GM06990 (cell line): ENCODE data around the gene SPAG5.

Source experiments
- DNase-seq: peaks from one replicate; pipeline ENCODE4 v3.0.0-alpha.2; 2011; ENCODE audit not compliant: insufficient read length; ENCODE audit errors: extremely low read depth
- H3K27me3 ChIP-seq: replicated peaks from 2 replicates; pipeline ENCODE4 v1.6.0; 2011; ENCODE audit warnings: low read length; ENCODE audit not compliant: control insufficient read depth, insufficient read depth
- H3K36me3 ChIP-seq: 2 replicates; pipeline ENCODE4 v1.5.1; 2011; ENCODE audit warnings: low read length; ENCODE audit not compliant: control insufficient read depth, insufficient read depth
- H3K4me3 ChIP-seq: replicated peaks from 2 replicates; pipeline ENCODE4 v1.5.1; 2011; ENCODE audit warnings: low read depth, mild to moderate bottlenecking, control low read depth, low read length
- TF ChIP-seq, protein P1 (sequence below): IDR thresholded peaks from 2 replicates; pipeline ENCODE4 v1.5.1; 2011; ENCODE audit warnings: low read length, control low read depth, mild to moderate bottlenecking, inconsistent platforms; ENCODE audit not compliant: insufficient read depth, poor library complexity, severe bottlenecking

The SPAG5 gene

DNA sequence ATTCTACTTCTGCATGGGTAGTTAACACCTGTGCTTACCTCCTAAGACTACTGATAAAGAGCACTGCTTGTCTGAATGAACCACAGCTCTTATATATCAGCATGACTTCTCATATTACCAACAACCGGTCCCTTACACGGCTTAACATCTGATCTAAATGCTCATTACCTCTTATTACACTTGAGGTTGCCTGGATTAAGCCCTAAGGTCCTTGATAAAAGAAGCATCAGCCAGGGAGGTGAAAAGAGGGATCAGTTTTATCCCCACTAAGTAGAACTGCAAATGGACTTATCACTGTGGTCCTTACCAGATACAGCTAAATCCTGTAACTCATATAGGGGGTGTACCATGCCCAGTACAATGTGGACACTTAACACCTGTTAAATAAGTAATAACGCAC is 23.4 kb upstream of the SPAG5 start:
- no peak overlapping the region for H3K4me3 ChIP-seq
- peaks cover 38% of the 10 kb centered on the region for H3K36me3 ChIP-seq
- TF ChIP-seq, protein P1, sequence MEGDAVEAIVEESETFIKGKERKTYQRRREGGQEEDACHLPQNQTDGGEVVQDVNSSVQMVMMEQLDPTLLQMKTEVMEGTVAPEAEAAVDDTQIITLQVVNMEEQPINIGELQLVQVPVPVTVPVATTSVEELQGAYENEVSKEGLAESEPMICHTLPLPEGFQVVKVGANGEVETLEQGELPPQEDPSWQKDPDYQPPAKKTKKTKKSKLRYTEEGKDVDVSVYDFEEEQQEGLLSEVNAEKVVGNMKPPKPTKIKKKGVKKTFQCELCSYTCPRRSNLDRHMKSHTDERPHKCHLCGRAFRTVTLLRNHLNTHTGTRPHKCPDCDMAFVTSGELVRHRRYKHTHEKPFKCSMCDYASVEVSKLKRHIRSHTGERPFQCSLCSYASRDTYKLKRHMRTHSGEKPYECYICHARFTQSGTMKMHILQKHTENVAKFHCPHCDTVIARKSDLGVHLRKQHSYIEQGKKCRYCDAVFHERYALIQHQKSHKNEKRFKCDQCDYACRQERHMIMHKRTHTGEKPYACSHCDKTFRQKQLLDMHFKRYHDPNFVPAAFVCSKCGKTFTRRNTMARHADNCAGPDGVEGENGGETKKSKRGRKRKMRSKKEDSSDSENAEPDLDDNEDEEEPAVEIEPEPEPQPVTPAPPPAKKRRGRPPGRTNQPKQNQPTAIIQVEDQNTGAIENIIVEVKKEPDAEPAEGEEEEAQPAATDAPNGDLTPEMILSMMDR, result no peak
- no peak for DNase-seq
- no peaks in the 10 kb centered on the region for H3K27me3 ChIP-seq

DNA sequence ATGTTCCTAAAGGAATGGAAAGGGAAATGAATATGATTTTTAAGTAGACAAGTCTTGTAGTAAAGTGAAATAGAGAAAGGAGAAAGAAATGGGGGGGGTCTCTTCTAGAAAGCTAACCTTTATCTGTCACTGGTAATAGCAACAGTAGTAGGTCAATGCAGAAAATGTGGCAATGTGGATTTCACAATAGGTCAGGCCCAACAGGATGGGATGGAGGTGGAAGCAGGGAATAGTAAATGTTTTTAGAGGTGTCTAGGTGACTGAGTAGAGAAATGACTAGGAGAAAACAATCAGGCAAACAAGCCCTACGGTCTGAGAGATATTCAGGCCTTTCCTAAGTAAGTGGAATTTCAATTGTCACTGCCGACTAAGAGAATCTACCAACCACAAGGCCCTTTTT is 21.2 kb upstream of the SPAG5 start:
- DNase-seq, result no peak
- H3K27me3 ChIP-seq, result no peaks in the 10 kb centered on the region
- H3K4me3 ChIP-seq, result no peak overlapping the region
- H3K36me3 ChIP-seq, result peaks cover 45% of the 10 kb centered on the region
- TF ChIP-seq, protein P1, result no peak

DNA sequence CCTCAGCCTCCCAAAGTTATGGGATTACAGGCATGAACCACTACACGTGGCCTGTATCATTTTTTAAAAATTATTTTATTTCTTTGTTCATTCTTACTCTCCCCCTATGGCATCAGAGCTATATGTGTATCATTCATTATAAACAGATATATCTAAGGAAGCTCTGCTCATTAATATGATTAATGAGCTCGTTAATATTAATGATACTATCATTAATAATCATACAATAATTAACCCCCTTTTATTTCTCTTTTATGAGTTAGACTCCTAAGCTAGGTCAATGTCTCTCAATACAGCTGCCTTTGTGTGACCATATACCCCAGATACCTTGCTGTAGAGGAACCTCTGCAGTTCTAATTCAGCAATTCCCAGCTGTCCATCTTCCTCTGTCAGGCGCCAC is 19.6 kb upstream of the SPAG5 start:
- Histone ChIP-seq H3K27me3 (no peaks in the 10 kb centered on the region), H3K4me3 (no peak overlapping the region), H3K36me3 (peaks cover 42% of the 10 kb centered on the region)
- TF ChIP-seq, protein P1, result no peak
- DNase-seq, result no peak

DNA sequence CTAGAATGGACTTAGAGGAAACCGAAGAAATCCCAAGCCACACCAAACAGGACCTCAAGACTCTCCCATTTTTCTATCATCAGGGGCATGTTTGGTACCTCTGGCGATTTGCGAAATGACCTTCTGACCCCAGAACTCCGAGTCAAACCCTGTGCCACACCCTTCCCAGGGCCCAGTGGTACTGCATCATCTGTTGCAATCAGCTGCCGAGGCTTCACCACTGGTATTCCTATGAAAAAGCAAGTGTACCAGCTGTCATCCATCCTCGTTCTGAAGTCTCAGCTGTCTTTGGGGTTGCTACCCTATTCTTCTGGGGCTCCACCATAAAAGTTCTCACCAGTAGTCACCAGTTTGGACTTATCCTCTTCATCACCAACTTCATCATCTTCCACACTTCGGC is 17.5 kb upstream of the SPAG5 start:
- no peak for DNase-seq
- Histone ChIP-seq H3K4me3 (no peak overlapping the region), H3K27me3 (no peaks in the 10 kb centered on the region), H3K36me3 (peaks cover 40% of the 10 kb centered on the region)
- TF ChIP-seq, protein P1, result no peak

GRCh38 chr17:28615260-28615940 is 16.6 kb upstream of the SPAG5 start:
- H3K4me3 ChIP-seq, result no peak overlapping the region
- no peak for DNase-seq
- peaks cover 38% of the 10 kb centered on the region for H3K36me3 ChIP-seq
- no peaks in the 10 kb centered on the region for H3K27me3 ChIP-seq
- TF ChIP-seq, protein P1, result no peak

GRCh38 chr17:28613931-28614381 is 15.1 kb upstream of the SPAG5 start, which contains the start of gene RSKR:
TSS of gene RSKR (minus strand) at chr17:28614185. CDS start at chr17:28614161, 24 bp downstream.
- no peaks in the 10 kb centered on the region for H3K27me3 ChIP-seq
- TF ChIP-seq, protein P1, result no peak
- peaks cover 31% of the 10 kb centered on the region for H3K36me3 ChIP-seq
- DNase-seq, result no peak
- no peak within 1 kb of the TSS for H3K4me3 ChIP-seq
